KOPT-K1 (cell line): ENCODE data around the gene ENOX1.

Source experiments
- H3K27ac ChIP-seq: fragments of 200-600 bp; sonication (generic); 2 replicates; pipeline ENCODE4 v1.5.1; 2016; ENCODE audit warnings: antibody characterized with exemption, mild to moderate bottlenecking, low read depth, low read length; ENCODE audit not compliant: poor library complexity, severe bottlenecking
- H3K36me3 ChIP-seq: fragments of 200-600 bp; sonication (generic); 2 replicates; pipeline ENCODE4 v1.5.1; 2017; ENCODE audit warnings: antibody characterized with exemption, mild to moderate bottlenecking, low read length, moderate library complexity; ENCODE audit not compliant: insufficient read depth
- H3K9me3 ChIP-seq: fragments of 200-600 bp; sonication (generic); 2 replicates; pipeline ENCODE4 v1.5.1; 2017; ENCODE audit warnings: antibody characterized with exemption, low read length, mild to moderate bottlenecking; ENCODE audit not compliant: insufficient read depth, poor library complexity, severe bottlenecking

Gene ENOX1

GRCh38 chr13:43732726-43733125 is 54.0 kb downstream of the ENOX1 start:
- H3K36me3 ChIP-seq, result no peaks in the 10 kb centered on the region
- H3K27ac ChIP-seq, result no peak overlapping the region
- H3K9me3 ChIP-seq, result no peaks in the 10 kb centered on the region

GRCh38 chr13:43731296-43731695 is 55.5 kb downstream of the ENOX1 start:
- no peak overlapping the region for H3K27ac ChIP-seq

GRCh38 chr13:43730642-43731041 is 56.1 kb downstream of the ENOX1 start:
- Histone ChIP-seq H3K27ac (no peak overlapping the region), H3K9me3 (no peaks in the 10 kb centered on the region)

More at GRCh38 chr13:43731296-43731695, 55.5 kb downstream of the ENOX1 start:
- H3K36me3 ChIP-seq, result no peaks in the 10 kb centered on the region
- H3K9me3 ChIP-seq, result no peaks in the 10 kb centered on the region

GRCh38 chr13:43728421-43728820 is 58.4 kb downstream of the ENOX1 start:
- Histone ChIP-seq H3K36me3 (no peaks in the 10 kb centered on the region), H3K27ac (no peak overlapping the region), H3K9me3 (no peaks in the 10 kb centered on the region)

More at GRCh38 chr13:43730642-43731041, 56.1 kb downstream of the ENOX1 start:
- H3K36me3 ChIP-seq, result no peaks in the 10 kb centered on the region

GRCh38 chr13:43727856-43728255 is 58.9 kb downstream of the ENOX1 start:
- H3K9me3 ChIP-seq, result no peaks in the 10 kb centered on the region
- no peak overlapping the region for H3K27ac ChIP-seq
- H3K36me3 ChIP-seq, result no peaks in the 10 kb centered on the region

GRCh38 chr13:43725460-43725859 is 61.3 kb downstream of the ENOX1 start:
- Histone ChIP-seq H3K36me3 (no peaks in the 10 kb centered on the region), H3K27ac (no peak overlapping the region), H3K9me3 (no peaks in the 10 kb centered on the region)

- H3K36me3 ChIP-seq, result no peaks in the 10 kb centered on the region
- H3K27ac ChIP-seq, result no peak overlapping the region
- H3K9me3 ChIP-seq, result no peaks in the 10 kb centered on the region
Measured at GRCh38 chr13:43720780-43721397, 65.9 kb downstream of the ENOX1 start.

GRCh38 chr13:43698758-43699157 is 88.0 kb downstream of the ENOX1 start:
- Histone ChIP-seq H3K27ac (no peak overlapping the region), H3K36me3 (no peaks in the 10 kb centered on the region), H3K9me3 (no peaks in the 10 kb centered on the region)

GRCh38 chr13:43698009-43698408 is 88.8 kb downstream of the ENOX1 start:
- H3K36me3 ChIP-seq, result no peaks in the 10 kb centered on the region
- no peak overlapping the region for H3K27ac ChIP-seq
- H3K9me3 ChIP-seq, result no peaks in the 10 kb centered on the region

GRCh38 chr13:43697323-43697722 is 89.4 kb downstream of the ENOX1 start:
- H3K36me3 ChIP-seq, result no peaks in the 10 kb centered on the region
- no peaks in the 10 kb centered on the region for H3K9me3 ChIP-seq
- no peak overlapping the region for H3K27ac ChIP-seq

GRCh38 chr13:43694146-43694664 is 92.6 kb downstream of the ENOX1 start:
- no peaks in the 10 kb centered on the region for H3K9me3 ChIP-seq
- no peaks in the 10 kb centered on the region for H3K36me3 ChIP-seq
- no peak overlapping the region for H3K27ac ChIP-seq

GRCh38 chr13:43693639-43694038 is 93.1 kb downstream of the ENOX1 start:
- no peaks in the 10 kb centered on the region for H3K9me3 ChIP-seq
- no peak overlapping the region for H3K27ac ChIP-seq

GRCh38 chr13:43688227-43688907 is 98.4 kb downstream of the ENOX1 start:
- Histone ChIP-seq H3K27ac (no peak overlapping the region), H3K36me3 (no peaks in the 10 kb centered on the region), H3K9me3 (no peaks in the 10 kb centered on the region)

More at GRCh38 chr13:43693639-43694038, 93.1 kb downstream of the ENOX1 start:
- no peaks in the 10 kb centered on the region for H3K36me3 ChIP-seq

- Histone ChIP-seq H3K27ac (no peak overlapping the region), H3K36me3 (no peaks in the 10 kb centered on the region), H3K9me3 (no peaks in the 10 kb centered on the region)
Measured at GRCh38 chr13:43687038-43687437, 99.7 kb downstream of the ENOX1 start.

- Histone ChIP-seq H3K27ac (no peak overlapping the region), H3K36me3 (no peaks in the 10 kb centered on the region)
Measured at GRCh38 chr13:43686557-43686956, 100.2 kb downstream of the ENOX1 start.

More at GRCh38 chr13:43686557-43686956, 100.2 kb downstream of the ENOX1 start:
- H3K9me3 ChIP-seq, result no peaks in the 10 kb centered on the region
